ENCODE results near the gene BMP6. TPM values are rescaled to one million over a fixed set of nuclear protein-coding genes. Genes with fewer than 3 reads are reported as not detected.

Gene BMP6
- polyA plus RNA-seq, 4 donors = 0.22 to 2.0 (median 0.94) TPM

- H3K4me1 ChIP-seq (ENCODE audit: control insufficient read depth in 3 of 3, insufficient read depth in 2 of 3, low read depth in 1 of 3, low read length in 2 of 3) = no peaks in the 10 kb centered on the region
- H3K9me3 ChIP-seq (ENCODE audit: control insufficient read depth in 2 of 2, insufficient read depth in 1 of 2, low read depth in 1 of 2, low read length in 1 of 2) = no peaks in the 10 kb centered on the region
- DNase-seq (no peak), FAIRE-seq (no peak)
- H3K27me3 ChIP-seq (ENCODE audit: control insufficient read depth in 3 of 3, insufficient read depth in 3 of 3, low read length in 3 of 3) = no peaks in the 10 kb centered on the region
- 76 to 86% (median 82%) methylated on average over 6 of the region's 6 CpGs for WGBS, 3 donors
- no peak overlapping the region for H3K4me3 ChIP-seq (ENCODE audit: low read depth in 1 of 3, low read length in 3 of 3)
- H3K36me3 ChIP-seq (ENCODE audit: control insufficient read depth in 3 of 3, insufficient read depth in 2 of 3, low read depth in 1 of 3, low read length in 3 of 3) = no peaks in the 10 kb centered on the region
- no peak overlapping the region for H3K27ac ChIP-seq (ENCODE audit: low read depth in 1 of 3, low read length in 2 of 3)
Observed at GRCh38 chr6:7798751-7799150, 72.9 kb downstream of the BMP6 start.

GRCh38 chr6:7802662-7803061, 76.8 kb downstream of the BMP6 start:
- Histone ChIP-seq H3K4me3 (ENCODE audit: low read depth in 1 of 3, low read length in 3 of 3) (no peak overlapping the region), H3K4me1 (ENCODE audit: control insufficient read depth in 3 of 3, insufficient read depth in 2 of 3, low read depth in 1 of 3, low read length in 2 of 3) (no peaks in the 10 kb centered on the region), H3K9me3 (ENCODE audit: control insufficient read depth in 2 of 2, insufficient read depth in 1 of 2, low read depth in 1 of 2, low read length in 1 of 2) (no peaks in the 10 kb centered on the region), H3K36me3 (ENCODE audit: control insufficient read depth in 3 of 3, insufficient read depth in 2 of 3, low read depth in 1 of 3, low read length in 3 of 3) (no peaks in the 10 kb centered on the region), H3K27ac (ENCODE audit: low read depth in 1 of 3, low read length in 2 of 3) (no peak overlapping the region), H3K27me3 (ENCODE audit: control insufficient read depth in 3 of 3, insufficient read depth in 3 of 3, low read length in 3 of 3) (no peaks in the 10 kb centered on the region)
- 92 to 95% (median 94%) methylated on average over 3 of the region's 3 CpGs for WGBS, 3 donors
- FAIRE-seq (no peak), DNase-seq (no peak)

DNA sequence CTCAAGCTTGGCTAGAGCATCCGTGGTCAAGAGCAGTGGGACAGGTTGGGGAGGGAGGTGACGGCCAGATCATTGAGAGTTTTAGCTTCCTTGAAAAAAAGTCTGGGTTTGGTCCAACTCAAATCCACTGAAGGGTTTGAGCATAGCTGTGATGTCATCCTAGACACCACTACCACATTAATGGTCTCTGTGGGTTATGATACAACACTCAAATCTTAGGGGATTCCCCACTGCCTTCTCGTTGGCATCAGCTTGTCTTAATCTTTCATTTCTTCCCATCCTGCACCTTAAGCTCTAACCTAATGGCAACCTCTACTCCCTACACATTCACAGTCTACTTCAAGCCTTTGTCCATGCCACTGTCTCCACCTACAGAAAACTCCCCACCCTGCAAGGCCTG, 77.3 kb downstream of the BMP6 start:
- 69 to 79% (median 75%) methylated on average over 3 of the region's 3 CpGs for WGBS, 3 donors
- Histone ChIP-seq H3K27ac (ENCODE audit: low read depth in 1 of 3, low read length in 2 of 3) (no peak overlapping the region), H3K4me1 (ENCODE audit: control insufficient read depth in 3 of 3, insufficient read depth in 2 of 3, low read depth in 1 of 3, low read length in 2 of 3) (no peaks in the 10 kb centered on the region), H3K9me3 (ENCODE audit: control insufficient read depth in 2 of 2, insufficient read depth in 1 of 2, low read depth in 1 of 2, low read length in 1 of 2) (no peaks in the 10 kb centered on the region), H3K4me3 (ENCODE audit: low read depth in 1 of 3, low read length in 3 of 3) (no peak overlapping the region), H3K36me3 (ENCODE audit: control insufficient read depth in 3 of 3, insufficient read depth in 2 of 3, low read depth in 1 of 3, low read length in 3 of 3) (no peaks in the 10 kb centered on the region), H3K27me3 (ENCODE audit: control insufficient read depth in 3 of 3, insufficient read depth in 3 of 3, low read length in 3 of 3) (no peaks in the 10 kb centered on the region)
- FAIRE-seq = no peak
- DNase-seq = no peak

- WGBS, 3 donors = 63 to 75% (median 66%) methylated on average over 11 of the region's 11 CpGs
- no peaks in the 10 kb centered on the region for H3K27me3 ChIP-seq (ENCODE audit: control insufficient read depth in 3 of 3, insufficient read depth in 3 of 3, low read length in 3 of 3)
- no peak for FAIRE-seq
Observed at GRCh38 chr6:7805078-7805849, 79.4 kb downstream of the BMP6 start.

GRCh38 chr6:7805850-7806214, 79.9 kb downstream of the BMP6 start:
- FAIRE-seq (no peak), DNase-seq (no peak)
- H3K4me3 ChIP-seq (ENCODE audit: low read depth in 1 of 3, low read length in 3 of 3) = no peak overlapping the region
- H3K27me3 ChIP-seq (ENCODE audit: control insufficient read depth in 3 of 3, insufficient read depth in 3 of 3, low read length in 3 of 3) = no peaks in the 10 kb centered on the region
- WGBS, 3 donors = 33 to 43% (median 36%) methylated on average over 6 of the region's 6 CpGs
- H3K27ac ChIP-seq (ENCODE audit: low read depth in 1 of 3, low read length in 2 of 3) = no peak overlapping the region
- no peaks in the 10 kb centered on the region for H3K36me3 ChIP-seq (ENCODE audit: control insufficient read depth in 3 of 3, insufficient read depth in 2 of 3, low read depth in 1 of 3, low read length in 3 of 3)
- H3K9me3 ChIP-seq (ENCODE audit: control insufficient read depth in 2 of 2, insufficient read depth in 1 of 2, low read depth in 1 of 2, low read length in 1 of 2) = no peaks in the 10 kb centered on the region
- H3K4me1 ChIP-seq (ENCODE audit: control insufficient read depth in 3 of 3, insufficient read depth in 2 of 3, low read depth in 1 of 3, low read length in 2 of 3) = no peaks in the 10 kb centered on the region

More at GRCh38 chr6:7805078-7805849, 79.4 kb downstream of the BMP6 start:
- Histone ChIP-seq H3K36me3 (ENCODE audit: control insufficient read depth in 3 of 3, insufficient read depth in 2 of 3, low read depth in 1 of 3, low read length in 3 of 3) (no peaks in the 10 kb centered on the region), H3K4me1 (ENCODE audit: control insufficient read depth in 3 of 3, insufficient read depth in 2 of 3, low read depth in 1 of 3, low read length in 2 of 3) (no peaks in the 10 kb centered on the region), H3K9me3 (ENCODE audit: control insufficient read depth in 2 of 2, insufficient read depth in 1 of 2, low read depth in 1 of 2, low read length in 1 of 2) (no peaks in the 10 kb centered on the region), H3K4me3 (ENCODE audit: low read depth in 1 of 3, low read length in 3 of 3) (no peak overlapping the region), H3K27ac (ENCODE audit: low read depth in 1 of 3, low read length in 2 of 3) (no peak overlapping the region)
- no peak for DNase-seq

DNA sequence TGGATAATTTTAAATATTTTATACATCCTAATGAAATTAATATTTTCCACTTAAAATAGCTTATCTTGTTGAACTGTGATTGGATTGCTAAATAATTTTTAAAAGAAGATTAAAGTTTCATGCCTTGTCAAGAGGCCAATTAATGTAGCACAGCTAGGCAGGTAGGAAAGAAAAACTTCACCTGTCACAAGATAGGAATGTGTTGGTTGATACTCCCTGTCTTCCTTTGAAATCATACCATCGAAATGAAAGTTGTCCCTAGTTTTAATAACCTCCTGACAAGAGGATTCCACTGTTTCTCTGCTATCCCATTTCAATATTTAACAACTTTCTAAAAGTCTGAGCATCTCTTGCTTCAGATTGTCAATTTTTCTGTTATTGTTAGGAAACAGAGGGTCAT, 80.8 kb downstream of the BMP6 start:
- no peak for FAIRE-seq
- no peaks in the 10 kb centered on the region for H3K4me1 ChIP-seq (ENCODE audit: control insufficient read depth in 3 of 3, insufficient read depth in 2 of 3, low read depth in 1 of 3, low read length in 2 of 3)
- H3K36me3 ChIP-seq (ENCODE audit: control insufficient read depth in 3 of 3, insufficient read depth in 2 of 3, low read depth in 1 of 3, low read length in 3 of 3) = no peaks in the 10 kb centered on the region
- no peak for DNase-seq
- H3K4me3 ChIP-seq (ENCODE audit: low read depth in 1 of 3, low read length in 3 of 3) = no peak overlapping the region
- no peak overlapping the region for H3K27ac ChIP-seq (ENCODE audit: low read depth in 1 of 3, low read length in 2 of 3)
- H3K9me3 ChIP-seq (ENCODE audit: control insufficient read depth in 2 of 2, insufficient read depth in 1 of 2, low read depth in 1 of 2, low read length in 1 of 2) = no peaks in the 10 kb centered on the region
- 52 to 83% (median 67%) methylated on average over 1 of the region's 1 CpG for WGBS, 3 donors
- H3K27me3 ChIP-seq (ENCODE audit: control insufficient read depth in 3 of 3, insufficient read depth in 3 of 3, low read length in 3 of 3) = no peaks in the 10 kb centered on the region

- 81 to 89% (median 87%) methylated on average over 7 of the region's 7 CpGs for WGBS, 3 donors
Observed at GRCh38 chr6:7809346-7809745, 83.4 kb downstream of the BMP6 start.

GRCh38 chr6:7811441-7811840, 85.5 kb downstream of the BMP6 start:
- Histone ChIP-seq H3K4me3 (ENCODE audit: low read depth in 1 of 3, low read length in 3 of 3) (no peak overlapping the region), H3K9me3 (ENCODE audit: control insufficient read depth in 2 of 2, insufficient read depth in 1 of 2, low read depth in 1 of 2, low read length in 1 of 2) (no peaks in the 10 kb centered on the region), H3K27me3 (ENCODE audit: control insufficient read depth in 3 of 3, insufficient read depth in 3 of 3, low read length in 3 of 3) (peaks cover 0 to 3% (median 0%) of the 10 kb centered on the region in 3 donors), H3K27ac (ENCODE audit: low read depth in 1 of 3, low read length in 2 of 3) (no peak overlapping the region), H3K4me1 (ENCODE audit: control insufficient read depth in 3 of 3, insufficient read depth in 2 of 3, low read depth in 1 of 3, low read length in 2 of 3) (no peaks in the 10 kb centered on the region), H3K36me3 (ENCODE audit: control insufficient read depth in 3 of 3, insufficient read depth in 2 of 3, low read depth in 1 of 3, low read length in 3 of 3) (no peaks in the 10 kb centered on the region)
- 72 to 74% (median 72%) methylated on average over 9 of the region's 9 CpGs for WGBS, 3 donors
- DNase-seq (no peak), FAIRE-seq (no peak)

More at GRCh38 chr6:7809346-7809745, 83.4 kb downstream of the BMP6 start:
- no peak for DNase-seq
- H3K4me1 ChIP-seq (ENCODE audit: control insufficient read depth in 3 of 3, insufficient read depth in 2 of 3, low read depth in 1 of 3, low read length in 2 of 3) = no peaks in the 10 kb centered on the region
- no peaks in the 10 kb centered on the region for H3K36me3 ChIP-seq (ENCODE audit: control insufficient read depth in 3 of 3, insufficient read depth in 2 of 3, low read depth in 1 of 3, low read length in 3 of 3)
- FAIRE-seq = no peak
- H3K27me3 ChIP-seq (ENCODE audit: control insufficient read depth in 3 of 3, insufficient read depth in 3 of 3, low read length in 3 of 3) = no peaks in the 10 kb centered on the region
- no peak overlapping the region for H3K4me3 ChIP-seq (ENCODE audit: low read depth in 1 of 3, low read length in 3 of 3)
- no peaks in the 10 kb centered on the region for H3K9me3 ChIP-seq (ENCODE audit: control insufficient read depth in 2 of 2, insufficient read depth in 1 of 2, low read depth in 1 of 2, low read length in 1 of 2)
- no peak overlapping the region for H3K27ac ChIP-seq (ENCODE audit: low read depth in 1 of 3, low read length in 2 of 3)

GRCh38 chr6:7812623-7813022, 86.7 kb downstream of the BMP6 start:
- Histone ChIP-seq H3K4me1 (ENCODE audit: control insufficient read depth in 3 of 3, insufficient read depth in 2 of 3, low read depth in 1 of 3, low read length in 2 of 3) (no peaks in the 10 kb centered on the region), H3K27me3 (ENCODE audit: control insufficient read depth in 3 of 3, insufficient read depth in 3 of 3, low read length in 3 of 3) (peaks cover 0 to 3% (median 0%) of the 10 kb centered on the region in 3 donors), H3K4me3 (ENCODE audit: low read depth in 1 of 3, low read length in 3 of 3) (no peak overlapping the region), H3K36me3 (ENCODE audit: control insufficient read depth in 3 of 3, insufficient read depth in 2 of 3, low read depth in 1 of 3, low read length in 3 of 3) (no peaks in the 10 kb centered on the region), H3K27ac (ENCODE audit: low read depth in 1 of 3, low read length in 2 of 3) (no peak overlapping the region), H3K9me3 (ENCODE audit: control insufficient read depth in 2 of 2, insufficient read depth in 1 of 2, low read depth in 1 of 2, low read length in 1 of 2) (no peaks in the 10 kb centered on the region)
- FAIRE-seq = no peak
- no peak for DNase-seq
- WGBS, 3 donors = 43 to 65% (median 50%) methylated on average over 2 of the region's 2 CpGs

Measured in small intestine (tissue), 7 donors.